Measurements from ENCODE around the gene DENND2A.
"Not testable (repeated sequence)": the region's sequence is repeated elsewhere in the genome, so short reads cannot be mapped to it uniquely, and the experiment has no call there.

DENND2A gene

DNA sequence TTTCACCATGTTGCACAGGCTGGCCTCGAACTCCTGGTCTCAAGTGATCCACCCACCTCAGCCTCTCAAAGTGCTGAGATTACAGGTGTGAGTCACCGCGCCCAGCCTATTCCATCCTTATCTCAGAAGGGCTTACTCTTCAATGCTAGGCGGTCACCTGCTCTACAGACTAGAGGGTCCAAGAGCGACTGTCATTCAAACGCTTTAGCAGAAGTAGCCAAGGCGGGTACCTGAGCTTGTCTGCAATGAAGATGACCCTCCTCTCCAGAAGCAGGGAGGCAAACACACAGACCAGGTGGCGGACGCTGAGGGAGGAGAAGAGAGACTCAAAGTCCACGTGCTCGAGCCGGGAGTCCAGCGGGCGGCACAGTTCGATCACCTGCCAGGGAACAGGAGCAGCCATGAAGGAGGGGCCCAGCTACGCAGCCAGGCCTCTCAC lies 96.2 kb downstream of the DENND2A start:
- DNase-seq (ENCODE audit: low read depth in 3 of 3) = no peak

DNA sequence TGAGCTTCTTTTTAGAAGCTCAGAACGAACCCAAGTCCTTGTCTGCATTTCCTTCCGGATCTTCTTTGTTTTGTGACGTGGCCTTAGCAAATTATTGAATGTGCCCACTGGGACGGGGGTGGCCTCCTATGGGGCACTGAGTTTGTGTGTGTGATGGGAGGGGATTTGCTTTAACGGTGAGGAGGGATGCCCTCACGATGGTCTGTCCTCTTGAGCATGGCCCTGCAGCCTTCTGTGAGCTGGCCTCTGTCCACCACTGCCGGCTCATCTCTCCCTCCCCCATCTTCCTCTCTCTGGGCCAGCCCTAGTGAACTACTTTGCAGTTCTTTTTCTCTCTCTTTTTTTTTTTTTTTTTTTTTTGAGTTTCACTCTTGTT lies 98.4 kb downstream of the DENND2A start:
- DNase-seq (ENCODE audit: low read depth in 3 of 3) = no peak

DNA sequence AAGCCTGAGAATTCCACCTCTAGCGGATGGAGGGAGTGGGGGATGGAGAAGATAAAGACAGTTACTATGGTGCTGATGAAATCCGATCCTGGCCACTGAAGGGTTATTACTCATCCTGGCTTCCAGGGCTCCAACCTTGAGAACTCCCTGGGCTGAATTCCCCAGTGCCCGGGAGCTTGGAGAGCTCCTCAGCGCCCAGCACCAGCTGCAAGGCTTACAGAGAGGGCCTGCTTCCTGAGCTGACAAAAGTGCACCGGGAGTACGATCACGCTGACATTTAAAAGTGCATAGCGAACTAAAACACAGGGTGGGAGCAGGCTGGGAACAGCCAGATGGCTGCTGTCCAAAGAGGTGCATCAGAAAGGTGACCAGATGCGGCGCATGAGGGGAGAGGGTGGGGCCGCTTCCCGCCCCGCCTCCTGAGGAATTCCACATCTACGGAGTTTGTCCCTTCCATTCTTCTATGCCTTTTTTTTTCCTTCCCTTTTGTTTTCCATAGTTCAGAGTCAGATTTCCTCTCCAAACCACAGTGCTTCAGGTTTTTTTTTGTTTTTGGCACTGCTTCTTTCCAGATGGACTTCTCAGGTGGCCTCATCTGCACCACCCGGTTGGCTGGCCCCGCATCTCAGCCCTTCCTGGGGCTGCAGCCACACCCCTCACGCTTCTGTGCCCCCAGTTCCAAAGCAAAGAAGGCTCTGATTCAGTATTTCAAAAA lies 98.9 kb downstream of the DENND2A start:
- DNase-seq (ENCODE audit: low read depth in 3 of 3) = no peak

DNA sequence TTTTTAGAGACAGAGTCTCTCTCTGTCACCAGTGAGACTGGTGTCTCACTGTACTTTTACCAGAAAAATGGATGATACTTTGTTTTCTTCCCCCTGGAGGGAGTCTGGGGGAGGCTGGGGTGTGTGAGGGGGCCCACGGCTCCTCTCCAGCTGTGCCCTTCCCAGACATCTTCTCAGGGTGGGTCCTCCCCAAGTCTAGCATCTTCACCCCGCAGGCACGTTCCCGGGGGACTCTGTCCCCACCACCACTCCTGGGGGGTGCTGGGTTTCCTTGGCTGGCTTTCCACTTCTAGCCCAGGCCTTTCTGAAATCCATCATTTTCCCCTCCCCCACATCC lies 99.5 kb downstream of the DENND2A start:
- no peak for DNase-seq (ENCODE audit: low read depth in 3 of 3)

DNA sequence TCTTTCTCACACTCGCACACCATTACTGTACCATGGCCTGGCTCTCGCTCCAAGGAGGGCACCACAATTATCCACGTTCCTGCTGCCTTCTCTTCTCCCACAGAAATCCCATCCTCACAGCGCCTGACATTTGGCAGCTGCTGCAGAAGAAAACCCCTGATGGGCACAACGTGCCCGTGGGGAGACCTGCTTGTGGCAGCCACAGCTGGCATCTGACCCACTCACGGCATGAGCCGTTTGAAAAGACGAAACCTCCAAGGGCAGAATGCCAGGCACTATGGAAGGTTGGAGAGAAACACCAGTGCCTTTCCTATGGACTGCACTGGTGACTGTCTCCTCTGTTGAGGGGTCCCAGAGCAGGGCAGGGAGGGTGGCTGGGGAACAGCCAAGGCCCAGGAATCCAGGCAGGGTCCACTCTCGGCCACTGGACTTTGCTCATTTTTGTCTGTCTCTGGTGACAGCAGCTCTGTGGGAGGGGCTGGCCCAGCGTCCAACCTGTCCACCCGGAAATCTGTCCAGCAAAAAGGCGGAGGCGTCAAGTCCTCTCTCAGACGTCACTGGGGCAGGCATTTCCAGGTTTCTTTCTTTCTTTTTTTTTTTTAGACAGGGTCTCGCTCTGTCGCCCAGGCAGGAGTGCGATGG lies 100.4 kb downstream of the DENND2A start:
- DNase-seq (ENCODE audit: low read depth in 3 of 3) = no peak

DNA sequence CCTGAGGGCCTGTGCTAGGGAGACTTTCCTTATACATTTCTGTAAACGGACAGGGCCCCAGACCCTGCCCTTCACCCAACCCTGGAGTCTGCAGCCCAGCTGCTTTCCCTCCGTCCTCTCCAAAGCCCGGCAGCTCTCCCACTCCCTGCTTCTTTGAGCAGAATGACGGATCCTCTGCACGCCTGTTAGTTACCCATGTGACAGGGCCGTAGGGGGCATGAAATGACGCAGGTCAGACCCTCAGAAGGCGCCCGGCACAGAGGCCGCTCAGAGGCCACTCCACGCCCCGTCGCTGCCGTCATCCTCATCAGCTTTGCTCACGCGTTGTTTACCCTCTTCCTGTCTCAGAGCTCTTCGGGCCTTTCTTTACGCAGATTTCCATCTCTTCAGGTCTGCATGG lies 101.2 kb downstream of the DENND2A start:
- no peak for DNase-seq (ENCODE audit: low read depth in 3 of 3)

DNA sequence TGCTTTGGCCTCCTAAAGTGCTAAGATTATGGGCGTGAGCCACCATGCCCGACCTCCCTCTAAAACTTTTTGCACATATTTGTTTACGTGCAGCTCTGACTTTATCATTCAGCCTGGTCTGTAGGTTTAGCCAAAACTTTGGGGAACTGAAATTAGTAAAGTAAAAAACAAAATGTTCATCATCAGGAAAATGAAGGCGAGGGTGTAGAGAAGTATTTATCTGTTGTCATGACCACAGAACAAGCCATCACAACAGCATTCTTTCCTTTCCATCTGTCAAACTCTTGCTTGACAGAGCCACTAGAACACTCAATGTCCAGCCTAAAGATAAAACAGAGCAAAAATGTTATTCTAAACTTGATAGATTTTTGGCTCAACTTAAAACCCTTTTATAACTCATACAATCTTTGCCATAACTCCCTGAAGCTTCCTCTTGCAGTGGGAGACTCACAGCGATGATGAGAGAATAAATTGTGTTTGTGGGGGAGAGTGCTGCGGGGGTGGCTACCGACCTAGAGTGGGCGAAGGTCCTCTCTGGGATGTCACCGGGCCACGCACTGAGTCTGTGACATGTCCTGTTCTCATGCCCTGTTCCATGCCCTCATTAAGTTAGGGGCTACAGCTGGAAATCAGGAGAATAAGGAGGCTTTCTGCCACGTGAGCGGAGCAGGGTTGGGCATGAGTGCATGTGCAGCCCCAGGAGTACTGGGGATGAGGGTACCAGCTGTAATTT lies 102.7 kb downstream of the DENND2A start:
- no peak for DNase-seq (ENCODE audit: low read depth in 3 of 3)

DNA sequence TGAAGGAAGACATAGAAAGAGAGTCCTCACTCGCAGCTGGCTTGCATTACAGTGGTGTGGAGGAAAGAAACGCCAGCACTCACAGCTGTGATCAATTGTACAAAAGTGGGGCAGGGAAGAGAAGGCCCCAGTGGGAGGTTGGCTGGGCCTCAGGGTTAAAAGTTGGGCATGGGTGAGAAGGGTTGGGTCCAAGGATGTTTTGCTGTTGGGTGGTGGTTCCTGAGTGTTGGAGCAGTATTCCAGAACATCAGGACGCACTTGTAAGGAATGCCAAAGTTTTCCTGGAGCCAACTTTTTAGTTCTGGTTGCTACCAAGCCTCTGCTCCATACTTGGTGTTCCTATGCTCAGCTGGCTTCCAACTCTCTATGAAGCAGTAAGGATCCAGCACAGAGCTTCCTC lies 105.9 kb downstream of the DENND2A start:
- no peak for DNase-seq (ENCODE audit: low read depth in 3 of 3)

DNA sequence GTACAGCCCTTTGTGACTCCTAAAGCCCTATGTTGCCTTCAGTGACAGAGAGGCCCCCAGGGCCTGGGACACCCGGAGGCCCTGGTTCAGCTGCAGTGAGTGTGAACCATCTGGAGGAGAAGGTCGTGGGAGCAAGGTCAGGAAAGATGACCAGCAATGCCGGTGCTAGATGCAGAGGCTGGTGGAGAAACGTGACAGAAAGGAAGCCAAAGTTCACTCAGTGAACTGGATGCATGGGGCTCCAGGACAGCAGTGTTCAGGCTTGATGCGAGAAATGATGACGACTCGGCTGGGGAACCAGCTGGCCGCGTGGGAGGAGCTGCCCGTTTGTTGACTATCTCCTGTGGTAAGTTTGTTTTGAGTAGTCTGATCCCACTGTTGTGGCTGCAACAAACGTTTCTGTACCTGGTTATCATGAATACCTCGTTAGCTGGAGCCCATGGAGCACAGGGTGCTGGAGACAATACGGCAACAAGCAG lies 107.2 kb downstream of the DENND2A start:
- no peak for DNase-seq (ENCODE audit: low read depth in 3 of 3)

DNA sequence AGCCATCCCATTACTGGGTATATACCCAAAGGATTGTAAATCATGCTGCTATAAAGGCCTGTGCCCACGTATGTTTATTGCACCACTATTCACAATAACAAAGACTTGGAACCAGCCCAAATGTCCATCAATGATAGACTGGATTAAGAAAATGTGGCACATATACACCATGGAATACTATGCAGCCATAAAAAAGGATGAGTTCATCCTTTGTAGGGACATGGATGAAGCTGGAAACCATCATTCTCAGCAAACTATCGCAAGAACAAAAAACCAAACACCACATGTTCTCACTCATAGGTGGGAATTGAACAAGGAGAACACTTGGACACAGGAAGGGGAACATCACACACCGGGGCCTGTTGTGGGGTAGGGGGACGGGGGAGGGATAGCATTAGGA lies 111.2 kb downstream of the DENND2A start:
- not testable (repeated sequence) for DNase-seq (ENCODE audit: low read depth in 3 of 3)

DNA sequence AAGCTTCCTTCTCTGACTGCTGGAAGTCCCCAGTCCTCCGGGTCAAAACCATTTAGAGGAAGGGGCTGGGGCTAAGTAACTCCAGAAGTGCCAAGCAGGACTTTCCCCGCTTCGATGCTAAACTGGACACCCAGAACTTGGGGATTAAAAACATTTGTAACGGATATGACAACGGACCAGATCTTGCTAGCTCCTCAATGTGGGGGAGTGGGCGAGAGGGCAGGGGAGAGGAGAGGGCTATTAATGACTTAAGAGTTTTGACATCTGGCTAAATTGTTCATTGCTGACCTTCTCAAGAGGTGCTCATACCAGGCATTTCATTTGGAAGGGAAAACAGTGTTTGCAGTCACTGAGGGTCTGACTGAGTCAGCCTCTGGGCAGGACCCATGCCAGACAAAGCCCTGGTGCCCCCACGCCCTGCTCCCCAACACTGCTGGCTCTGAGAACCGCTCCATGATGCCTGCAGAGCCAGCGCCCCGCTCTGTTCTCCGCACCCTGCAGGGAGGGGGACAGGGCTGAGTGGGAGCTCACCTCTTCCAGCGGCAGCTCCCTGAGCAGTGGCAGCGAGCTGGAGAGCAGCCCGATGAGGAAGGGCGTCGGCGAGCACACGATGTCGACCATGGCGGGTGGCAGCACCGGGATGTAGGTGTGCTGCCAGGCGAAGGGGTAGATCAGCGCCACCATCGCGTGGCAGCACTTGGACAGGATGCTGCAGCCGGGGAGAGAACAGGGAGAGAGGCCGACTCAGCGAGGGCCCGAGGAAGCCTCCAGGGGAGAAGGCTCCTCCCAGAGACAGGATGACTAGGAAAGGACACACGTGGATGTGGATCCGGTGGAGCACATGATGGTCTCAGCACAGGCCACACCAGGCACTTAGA lies 113.6 kb downstream of the DENND2A start:
- no peak for DNase-seq (ENCODE audit: low read depth in 3 of 3)

DNA sequence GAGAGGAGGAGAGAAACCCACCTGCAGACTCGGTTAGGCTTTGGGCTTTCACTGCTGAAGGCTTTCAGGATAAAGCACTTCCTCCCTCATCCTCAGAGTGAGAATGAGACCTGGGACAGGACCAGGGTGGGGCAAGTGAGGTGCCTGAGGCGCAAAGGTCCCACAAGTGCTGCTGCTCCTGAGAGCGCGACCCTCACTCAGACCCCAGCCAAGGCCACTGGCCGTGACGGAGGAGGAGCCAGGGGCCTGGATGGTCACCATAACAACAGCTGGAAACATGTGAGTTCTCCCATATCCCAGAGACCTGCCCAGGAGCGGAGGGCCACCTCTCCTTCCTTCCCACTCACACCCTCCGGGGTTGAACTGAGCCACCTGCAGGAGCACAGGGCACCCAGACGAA lies 114.4 kb downstream of the DENND2A start:
- no peak for DNase-seq (ENCODE audit: low read depth in 3 of 3)

DNA sequence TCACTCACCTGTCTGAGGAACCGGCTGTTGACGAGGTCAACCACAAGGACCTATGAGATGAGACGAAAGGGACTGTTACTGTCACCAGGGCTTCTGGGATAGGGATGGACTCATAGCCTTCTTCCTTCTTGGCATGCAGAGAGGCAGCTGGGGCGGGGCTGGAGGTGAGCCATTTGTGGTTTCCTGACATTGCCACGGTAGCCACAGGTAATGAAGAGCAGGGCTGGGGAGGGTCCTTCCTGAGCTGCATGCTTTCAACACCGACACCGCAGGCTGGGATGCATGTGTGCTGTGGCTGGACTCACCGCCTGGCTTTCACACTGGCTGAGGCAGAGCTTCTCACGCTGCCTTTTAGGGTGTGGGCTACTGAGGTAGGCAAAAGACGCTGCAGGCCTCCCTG lies 114.9 kb downstream of the DENND2A start:
- DNase-seq (ENCODE audit: low read depth in 3 of 3) = no peak

DNA sequence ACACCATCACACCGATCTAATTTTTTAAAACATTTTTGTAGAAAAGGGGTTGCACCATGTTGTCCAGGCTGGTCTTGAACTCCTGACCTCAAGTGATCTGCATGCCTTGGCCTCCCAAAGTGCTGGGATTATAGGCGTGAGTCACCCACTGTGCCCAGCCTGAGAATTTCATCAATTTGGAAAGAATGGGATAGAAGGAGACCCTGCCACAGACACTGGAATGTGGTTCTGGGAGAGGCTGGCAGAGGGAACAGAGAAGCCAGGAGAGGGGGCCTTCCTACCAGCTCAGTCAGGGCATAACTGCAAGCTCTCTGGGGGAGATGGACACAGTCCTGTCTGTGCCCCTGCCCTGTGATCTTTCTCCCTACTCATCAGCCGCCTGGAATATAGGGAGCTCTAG lies 119.2 kb downstream of the DENND2A start:
- DNase-seq (ENCODE audit: low read depth in 3 of 3) = no peak

DNA sequence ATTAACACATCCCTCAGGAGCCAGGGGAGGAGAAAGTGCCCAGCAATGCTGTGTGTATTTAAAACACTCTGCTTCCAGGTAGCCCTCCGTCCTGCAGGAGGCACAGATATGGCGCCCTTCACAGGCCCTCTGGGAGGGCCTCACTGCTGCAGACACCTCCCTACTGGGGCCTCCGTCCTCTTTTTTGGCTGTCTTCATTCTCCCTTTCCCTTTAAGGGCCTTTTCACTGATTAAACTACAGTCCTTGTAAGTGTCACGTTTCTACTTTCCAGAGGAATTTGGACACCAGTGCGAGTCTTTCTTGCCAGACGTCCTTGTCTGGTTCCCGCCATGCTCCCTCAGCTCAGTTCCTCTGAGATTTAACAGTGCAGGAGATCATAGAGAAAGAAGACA lies 121.6 kb downstream of the DENND2A start:
- DNase-seq (ENCODE audit: low read depth in 3 of 3) = no peak

DNA sequence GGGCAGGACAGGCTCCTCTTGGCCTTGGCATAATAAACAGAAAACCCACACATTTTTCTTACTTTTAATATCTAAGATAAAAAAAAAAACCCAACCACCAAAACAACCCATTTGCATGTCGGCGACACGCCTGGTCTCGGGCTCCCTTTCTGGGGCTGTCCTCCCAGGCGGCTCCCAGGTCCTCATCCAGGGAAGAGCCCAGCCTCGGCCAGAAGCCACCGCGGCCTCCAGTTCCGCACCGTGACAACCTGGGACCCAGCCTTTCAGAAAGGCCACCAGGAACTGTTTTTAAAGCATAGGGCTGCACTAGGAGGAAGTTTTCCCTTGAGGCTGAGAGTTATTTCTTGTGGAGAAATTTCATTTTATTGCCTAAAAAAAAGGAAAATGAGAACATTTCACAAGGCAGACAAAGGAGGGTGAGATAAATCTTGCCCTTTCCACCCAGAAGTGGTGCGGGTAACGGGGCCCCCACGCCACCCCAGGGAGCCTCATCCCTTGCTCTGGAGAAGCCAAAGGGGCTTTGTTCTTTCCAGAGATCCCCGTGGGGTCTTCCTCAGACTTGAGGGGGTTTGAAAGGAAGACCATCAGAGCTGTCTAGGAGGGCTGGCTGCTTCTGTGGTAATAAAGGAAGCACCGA lies 122.1 kb downstream of the DENND2A start:
- no peak for DNase-seq (ENCODE audit: low read depth in 3 of 3)

DNA sequence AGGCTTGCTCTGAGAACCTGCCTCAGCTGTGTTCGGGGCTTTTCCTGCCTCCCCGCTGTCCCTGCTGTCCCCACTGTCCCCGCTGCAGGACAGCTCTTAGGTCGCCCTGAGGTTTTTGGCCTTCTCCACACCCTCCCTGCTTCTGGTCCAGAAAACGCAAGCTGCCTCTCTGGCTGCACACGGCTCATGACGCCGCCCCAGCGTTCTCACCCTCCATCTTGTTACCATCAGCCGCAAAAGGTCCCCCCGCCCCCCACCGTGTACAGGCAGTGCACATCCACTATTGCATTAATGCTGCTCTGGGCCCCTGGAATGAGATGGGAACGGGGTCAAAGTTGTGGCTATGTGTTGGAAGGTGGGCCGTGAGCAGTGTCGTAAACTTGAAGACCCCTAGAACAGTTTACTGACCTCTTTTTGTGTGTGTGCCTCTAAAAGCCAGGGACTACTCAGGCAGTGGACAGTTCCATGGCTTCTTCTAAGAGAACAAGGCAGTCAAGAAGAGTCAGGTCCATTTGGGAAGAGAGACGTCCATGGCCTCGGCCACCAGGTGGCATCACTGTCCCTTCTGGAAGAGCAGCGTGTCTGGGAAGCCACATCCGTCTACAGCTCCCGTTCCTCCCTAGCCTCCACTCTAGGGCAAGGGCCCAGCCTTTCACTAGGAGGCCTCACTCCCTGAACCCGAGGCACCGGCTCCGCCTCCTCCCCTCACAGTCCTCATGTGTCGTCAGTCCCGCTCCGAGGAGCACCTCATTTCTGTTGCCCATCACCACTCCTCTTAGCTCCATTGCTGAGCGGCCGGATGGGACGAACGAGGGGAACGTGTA lies 122.9 kb downstream of the DENND2A start:
- peak; percentile 32 to 46 (median 44) for DNase-seq (ENCODE audit: low read depth in 3 of 3)

DNA sequence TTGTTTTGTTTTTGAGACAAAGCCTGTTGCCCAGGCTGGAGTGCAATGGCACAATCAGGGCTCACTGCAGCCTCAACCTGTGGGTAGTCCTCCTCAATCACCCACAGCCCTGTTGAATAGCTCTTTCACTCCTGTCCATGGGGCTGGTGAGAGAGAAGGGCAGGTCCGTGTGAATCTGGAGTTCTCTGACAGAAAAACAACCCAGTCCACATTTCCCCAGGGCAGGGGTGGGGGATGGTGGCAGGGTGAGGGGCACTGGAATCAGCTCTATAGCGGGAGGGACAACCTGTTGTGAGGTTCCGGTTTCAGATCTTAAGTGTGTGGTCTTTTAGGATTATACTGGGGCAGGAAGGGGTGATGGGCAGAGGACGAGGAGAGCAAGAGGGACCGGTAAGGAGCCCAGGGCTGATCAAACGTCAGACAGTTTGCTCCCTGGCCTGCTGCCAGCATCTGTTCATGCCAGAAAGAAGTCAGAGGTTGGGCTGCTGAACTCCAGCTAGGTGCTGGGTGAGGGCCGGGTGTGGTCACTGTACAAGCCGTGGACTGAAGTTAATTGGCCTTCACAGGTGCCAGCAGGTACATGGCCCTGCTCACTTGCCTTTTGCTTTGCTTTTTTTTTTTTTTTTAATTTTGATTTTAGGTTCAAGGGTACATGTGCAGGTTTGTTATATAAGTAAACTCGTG lies 128.2 kb downstream of the DENND2A start:
- no peak for DNase-seq (ENCODE audit: low read depth in 3 of 3)

DNA sequence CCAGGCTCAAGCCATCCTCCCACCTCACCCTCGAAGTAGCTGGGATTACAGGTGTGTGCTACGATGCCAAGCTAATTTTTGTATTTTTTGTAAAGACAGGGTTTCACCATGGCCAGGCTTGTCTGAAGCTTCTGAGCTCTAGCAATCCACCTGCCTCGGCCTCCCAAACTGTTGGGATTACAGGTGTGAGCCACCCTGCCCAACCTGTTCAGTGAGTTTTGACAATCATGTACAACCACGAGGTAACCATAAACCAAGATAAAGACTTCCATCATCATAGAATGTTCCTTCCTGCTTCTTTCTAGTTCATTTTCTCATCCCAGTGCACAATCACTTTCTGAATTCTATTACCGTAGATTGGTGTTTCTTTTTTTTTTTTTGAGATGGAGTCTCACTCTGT lies 130.8 kb downstream of the DENND2A start:
- DNase-seq (ENCODE audit: low read depth in 3 of 3) = no peak

DNA sequence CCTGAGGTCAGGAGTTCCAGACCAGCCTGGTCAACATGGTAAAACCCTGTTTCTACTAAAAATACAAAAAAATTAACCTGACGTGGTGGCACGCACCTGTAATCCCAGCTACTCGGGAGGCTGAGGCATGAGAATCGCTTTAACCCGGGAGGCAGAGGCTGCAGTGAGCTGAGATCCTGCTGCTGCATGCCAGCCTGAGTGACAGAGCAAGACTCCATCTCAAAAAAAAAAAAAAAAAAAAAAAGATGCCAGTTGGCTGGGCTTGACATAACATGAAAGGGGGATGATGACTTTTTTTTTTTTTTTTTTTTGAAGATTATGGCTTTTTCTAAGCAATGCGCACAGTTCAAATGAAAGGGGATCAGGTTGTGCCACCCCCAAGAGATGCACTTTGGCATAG lies 133.1 kb downstream of the DENND2A start:
- DNase-seq (ENCODE audit: low read depth in 3 of 3) = not testable (repeated sequence)
